Germinal center (tissue), 1 donor: ENCODE results near the gene PTPRM.
A peak's percentile ranks its signal among the peaks of the same experiment; 100 is the strongest.

Source experiments
- DNase-seq: peaks from one replicate; pipeline ENCODE4 v3.0.0; 2012; ENCODE audit warnings: mixed read lengths, low spot score

PTPRM gene

DNA sequence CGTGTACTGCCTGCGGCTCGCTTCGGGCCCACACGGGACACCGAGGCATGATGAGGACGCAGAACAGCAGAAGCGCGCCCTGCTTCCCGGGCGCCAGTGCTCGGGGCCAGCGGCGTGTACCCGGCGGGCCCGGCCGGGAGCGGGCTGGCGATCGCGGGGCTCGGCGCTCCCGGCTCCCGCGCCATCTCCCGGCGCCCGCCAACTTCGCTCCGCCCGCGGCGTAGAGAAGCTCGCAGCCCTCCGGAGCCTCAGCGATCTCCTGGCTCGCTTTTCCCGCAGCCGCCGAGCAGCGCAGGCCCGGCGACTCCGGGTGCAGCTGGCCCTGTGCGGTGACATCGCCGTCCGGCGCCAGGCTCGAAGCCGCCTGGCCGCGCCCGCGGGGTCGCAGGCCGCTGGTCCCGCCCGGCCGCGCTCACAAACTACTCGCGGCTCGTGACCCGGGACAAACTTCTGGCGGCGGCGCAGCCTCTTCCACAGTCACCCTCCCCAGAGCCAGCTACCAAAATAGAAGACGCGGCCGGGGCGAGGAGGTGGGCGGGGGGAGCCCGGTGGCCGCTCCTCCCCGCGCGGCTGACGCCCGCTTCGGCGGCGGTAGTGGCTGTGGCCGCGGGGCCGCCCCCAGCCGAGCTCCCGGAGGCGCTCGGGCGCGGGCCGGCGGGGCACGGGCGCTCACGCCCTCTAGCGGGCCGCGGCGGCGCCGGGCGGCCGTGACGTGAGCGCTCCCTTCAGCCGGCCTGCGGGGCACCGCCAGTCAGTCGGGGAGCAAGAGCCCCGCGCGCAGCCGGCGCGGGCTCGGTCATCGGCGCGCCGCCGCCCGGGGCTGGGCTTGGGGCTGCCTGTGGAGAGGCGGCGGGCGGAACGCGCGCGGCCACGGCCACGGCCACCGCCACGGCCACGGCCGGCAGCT lies at the start of gene PTPRM:
PTPRM (plus strand) TSS at position 750 of the 907 bp plus-strand sequence. CDS start 503 bp downstream, outside the sequence.
- DNase-seq, result peak; percentile 70

DNA sequence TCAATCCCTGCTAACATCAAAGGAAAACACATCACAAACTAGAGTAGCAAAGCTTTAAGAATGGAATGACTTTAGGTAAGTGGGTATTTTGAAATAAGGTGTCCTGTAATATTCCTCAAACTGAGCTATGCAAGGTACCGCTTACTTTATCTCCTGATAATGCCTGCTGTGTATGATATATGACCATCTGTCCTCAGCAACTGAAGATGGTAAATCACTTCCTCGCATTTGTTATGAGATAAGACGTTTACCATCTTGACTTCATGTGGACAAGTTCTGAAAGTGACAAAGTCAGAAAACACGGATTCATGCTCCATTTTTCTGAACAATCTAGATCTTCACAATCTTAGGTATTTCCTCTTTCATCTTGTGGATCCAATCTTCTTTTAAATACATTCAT lies 49.3 kb upstream of the PTPRM start:
- no peak for DNase-seq

DNA sequence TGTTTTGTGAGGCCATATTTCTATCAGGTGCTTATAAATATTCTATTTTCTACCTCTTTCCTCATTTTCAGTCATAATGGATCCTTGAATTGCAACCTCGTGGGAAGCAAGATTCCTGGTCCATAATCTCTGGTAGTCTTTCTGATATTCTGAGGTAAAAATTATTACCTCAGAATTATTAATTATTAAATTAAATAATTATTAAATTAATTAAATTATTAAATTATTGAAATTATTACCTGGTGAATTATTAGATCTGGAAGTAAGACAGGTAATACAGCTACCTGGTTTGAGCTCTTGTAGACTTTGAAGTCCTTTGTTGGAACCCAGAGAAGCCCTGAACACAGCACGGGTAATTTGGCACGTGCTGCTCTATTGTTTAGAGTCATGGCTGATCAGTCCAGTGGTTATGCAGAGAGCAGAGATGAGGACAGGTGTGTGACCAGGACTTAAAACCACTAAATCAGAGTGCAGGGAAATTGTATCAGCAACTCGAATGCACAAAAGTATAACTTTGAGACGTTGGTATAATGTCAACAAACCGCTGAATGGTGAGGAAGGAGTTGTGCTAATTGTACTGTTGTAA lies 46.8 kb upstream of the PTPRM start:
- no peak for DNase-seq

DNA sequence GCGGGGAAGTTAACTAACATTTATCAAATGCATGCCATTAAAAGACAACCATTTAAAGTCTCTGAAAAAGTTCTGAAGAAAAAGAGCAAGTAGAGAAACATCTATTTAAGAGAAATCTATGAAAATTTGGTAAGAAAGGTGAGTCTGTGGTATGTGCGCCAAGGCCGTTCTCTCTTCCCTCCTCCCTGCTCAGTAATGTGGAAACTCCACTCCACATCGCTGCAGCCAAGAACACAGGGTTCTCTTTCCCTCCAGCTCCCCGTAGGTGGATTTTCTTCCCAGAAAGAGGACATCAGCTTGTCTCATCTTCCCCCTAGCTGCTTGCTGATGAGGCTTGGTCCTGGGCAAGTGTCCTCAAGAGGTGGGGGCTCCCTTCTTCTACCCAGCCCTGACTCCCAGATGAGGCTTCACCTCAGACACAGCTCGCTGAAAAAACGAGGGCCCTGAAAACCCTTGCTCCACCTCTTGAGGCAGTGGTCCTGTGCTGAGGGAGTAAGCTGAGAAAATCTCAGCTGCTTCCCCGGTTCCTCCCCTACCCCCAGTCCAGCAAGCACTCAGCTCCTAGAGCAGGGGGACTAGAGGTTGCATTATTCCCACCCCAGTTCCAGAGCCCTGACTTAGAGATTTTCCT lies 45.8 kb upstream of the PTPRM start:
- DNase-seq, result no peak

DNA sequence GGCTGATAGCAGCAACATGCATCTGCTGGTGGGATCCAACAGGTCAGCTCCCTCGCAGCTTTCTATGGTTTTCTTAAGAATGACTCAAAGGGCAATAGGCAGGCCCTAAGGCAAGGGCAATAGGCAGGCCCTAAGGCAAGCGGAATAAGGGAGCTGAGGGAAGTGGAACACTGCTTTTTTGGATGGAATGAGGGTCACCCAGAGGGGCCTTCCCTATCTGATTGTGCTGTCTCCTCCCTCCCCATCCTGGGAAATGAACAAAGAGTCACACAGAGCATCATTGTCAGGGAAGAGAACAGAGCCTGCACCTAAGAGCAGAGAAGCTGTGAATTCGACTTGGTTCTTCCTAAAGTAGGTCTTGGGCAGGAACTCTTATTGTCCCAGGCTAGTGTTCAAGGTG lies 43.3 kb upstream of the PTPRM start:
- DNase-seq, result no peak

DNA sequence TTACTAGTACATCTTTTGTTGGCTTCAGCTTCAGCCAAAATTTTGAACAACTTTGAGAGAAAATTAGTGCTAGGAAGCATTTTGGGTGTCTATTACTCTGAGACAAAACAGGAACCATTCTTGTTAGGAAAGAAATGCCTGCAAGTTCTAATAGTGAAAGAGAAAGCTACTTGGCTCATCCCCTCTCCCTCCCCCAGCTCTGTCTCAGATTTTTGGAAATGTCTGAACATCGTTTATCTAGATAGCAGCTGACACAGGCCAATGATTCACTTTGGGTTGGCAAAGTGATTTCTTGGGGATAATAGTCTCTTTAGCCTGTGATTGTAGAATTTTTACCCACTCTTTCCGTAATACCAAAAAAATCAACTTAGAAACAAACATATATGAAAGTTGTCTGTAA lies 42.3 kb upstream of the PTPRM start:
- no peak for DNase-seq

DNA sequence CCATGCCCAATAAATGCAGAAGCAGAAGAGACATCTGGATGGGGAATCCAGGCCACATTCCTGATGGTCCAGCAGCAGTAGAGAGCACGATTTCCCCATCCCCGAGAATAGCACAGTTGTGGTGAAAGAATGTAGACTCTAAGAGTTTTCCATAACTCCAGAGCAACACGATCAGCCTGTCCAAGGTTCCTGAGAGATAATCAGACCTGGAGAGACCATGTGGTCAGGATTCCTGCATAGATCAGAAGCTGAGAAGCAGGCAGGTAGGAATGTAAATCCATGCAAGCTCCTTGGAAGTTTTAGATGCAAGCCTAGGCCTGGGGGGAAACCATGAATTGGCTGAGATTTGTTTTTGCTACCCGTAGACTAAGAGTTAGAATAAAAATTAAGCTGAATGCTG lies 34.2 kb upstream of the PTPRM start:
- no peak for DNase-seq

DNA sequence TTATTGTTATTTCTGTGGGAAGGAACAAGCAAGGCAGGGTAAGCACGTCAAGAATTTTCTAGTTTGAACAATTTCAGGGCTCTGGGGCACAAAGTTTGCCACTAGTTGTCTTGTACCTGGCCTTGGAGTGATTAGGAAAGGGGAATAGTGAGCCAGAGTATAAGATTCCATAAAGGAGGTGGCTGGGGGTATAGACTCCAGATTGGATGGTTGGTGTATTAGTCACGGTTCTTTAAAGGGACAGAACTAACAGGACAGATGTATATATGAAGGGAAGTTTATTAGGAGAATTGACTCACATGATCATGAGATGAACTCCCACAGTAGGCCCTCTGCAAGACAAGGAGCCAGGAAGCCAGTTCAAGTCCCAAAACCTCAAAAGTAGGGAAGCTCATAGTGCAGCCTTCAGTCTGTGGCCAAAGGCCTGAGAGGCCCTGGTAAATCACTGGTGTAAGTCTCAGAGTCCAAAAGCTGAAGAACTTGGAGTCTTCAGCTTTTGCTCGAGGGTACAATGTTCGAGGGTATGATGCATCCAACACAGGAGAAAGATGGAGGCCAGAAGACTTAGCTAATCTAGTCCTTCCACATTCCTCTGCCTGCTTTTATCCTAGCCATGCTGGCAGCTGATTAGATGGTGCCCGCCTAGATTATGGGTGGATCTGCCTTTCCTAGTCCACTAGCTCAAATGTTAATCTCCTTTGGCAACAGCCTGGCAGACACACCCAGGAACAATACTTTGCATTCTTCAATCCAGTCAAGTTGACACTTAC lies 31.5 kb upstream of the PTPRM start:
- no peak for DNase-seq

DNA sequence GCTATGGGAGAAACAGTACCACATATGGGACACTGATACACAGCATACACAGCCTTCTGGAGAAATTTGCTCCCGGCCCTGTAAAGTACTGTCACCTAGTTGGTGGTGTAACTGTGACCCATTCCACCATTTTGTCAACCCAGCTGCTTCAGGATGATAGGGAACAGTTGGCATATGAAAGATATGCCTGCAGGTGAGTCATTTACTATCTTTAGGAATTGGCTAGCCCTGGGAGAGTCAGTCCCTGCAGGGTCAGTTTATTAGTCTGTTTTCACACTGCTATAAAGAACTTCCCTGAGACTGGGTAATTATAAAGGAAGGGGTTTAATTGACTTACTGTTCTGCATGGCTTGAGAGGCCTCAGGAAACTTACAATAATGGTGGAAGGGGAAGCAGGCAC lies 30.0 kb upstream of the PTPRM start:
- DNase-seq, result no peak

DNA sequence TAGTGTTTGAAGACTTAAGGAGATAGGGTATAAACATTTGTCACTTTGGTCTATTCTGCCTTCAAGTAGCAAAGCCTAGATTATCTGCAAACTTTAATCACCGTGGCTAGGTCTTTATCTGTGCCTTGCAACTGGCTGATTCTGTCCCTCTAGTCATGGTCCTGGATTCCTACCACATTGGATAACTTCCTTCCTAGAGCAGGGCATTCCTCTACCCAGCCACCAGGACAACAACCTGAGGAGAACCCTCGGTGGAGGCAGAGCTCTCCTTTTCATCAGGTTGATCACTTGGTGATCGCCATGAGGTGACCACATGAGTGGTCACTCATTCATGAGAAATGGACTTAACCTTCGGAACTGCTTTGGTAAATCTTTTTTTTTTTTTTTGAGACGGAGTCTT lies 25.3 kb upstream of the PTPRM start:
- no peak for DNase-seq

DNA sequence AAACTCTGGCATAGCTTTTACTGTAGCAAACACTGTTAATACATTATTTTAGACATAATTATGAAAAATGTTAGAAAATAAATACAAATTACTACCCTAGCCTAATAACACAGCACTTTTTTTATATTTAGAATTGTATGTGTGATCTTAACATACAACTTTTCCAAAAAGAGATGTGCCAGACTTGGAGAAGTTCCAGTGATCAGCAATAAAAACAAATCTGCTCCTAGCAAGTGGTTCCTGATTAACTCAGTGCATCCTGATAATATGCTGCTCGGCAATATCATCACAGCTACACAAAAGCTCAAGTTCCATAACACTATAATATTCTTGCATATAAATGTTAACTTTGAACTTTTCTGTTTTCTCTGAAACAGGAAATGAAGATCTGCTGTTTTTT lies 22.4 kb upstream of the PTPRM start:
- DNase-seq, result no peak

DNA sequence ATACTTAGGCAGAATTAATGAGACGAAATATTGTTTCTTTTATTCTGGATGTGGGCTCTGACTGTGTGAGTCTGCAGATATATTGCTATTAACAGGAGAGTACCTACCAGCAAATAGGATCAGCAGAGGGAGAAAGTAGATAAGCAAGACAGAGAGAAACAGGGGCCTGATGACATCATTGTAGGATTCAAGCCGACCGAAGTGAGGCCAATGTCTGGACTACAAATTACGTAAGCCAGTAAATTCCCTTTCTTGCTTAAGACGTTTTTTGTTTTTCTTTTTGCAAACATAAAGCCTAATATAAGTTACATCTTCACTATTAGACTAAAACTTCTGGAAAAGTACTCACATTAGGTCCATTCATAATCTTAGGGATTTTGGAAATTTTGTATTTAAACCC lies 21.4 kb upstream of the PTPRM start:
- no peak for DNase-seq

DNA sequence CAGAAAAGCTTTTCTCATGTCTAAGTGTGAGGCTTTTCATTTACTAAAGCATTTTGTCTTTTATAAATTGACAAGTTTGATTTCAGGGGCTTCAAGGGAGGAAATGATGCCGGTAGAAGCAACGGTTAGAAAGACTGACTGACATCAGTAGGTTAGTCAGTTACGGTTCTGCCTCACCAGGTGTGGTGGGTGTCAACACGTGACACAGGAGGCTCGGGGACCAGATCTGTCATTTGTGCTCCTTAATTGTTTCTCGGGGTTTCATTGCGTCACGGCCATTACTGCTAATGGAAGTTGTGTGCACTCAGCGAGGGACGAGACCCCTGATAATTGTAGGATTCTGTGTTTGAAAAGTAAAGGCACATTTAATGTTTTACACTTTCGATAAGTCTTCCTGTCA lies 18.9 kb upstream of the PTPRM start:
- DNase-seq, result no peak

DNA sequence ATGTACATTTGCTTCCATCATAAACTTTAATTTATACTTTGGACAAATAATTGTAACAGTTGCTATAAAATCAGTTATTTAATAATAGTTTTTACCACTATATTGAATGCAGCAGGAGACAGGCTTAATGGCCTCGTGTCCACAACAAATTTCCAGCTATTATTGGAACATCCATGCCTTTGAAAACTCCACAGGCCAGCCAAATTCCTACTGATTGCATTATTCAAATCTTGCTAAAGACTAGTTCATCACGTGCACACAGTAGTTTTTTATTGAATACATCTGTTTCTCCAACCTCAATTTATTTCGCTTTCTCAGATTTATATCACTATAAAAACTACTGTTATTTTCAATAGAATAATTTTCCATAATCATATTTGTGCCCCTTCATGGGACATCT lies 18.4 kb upstream of the PTPRM start:
- DNase-seq, result no peak

DNA sequence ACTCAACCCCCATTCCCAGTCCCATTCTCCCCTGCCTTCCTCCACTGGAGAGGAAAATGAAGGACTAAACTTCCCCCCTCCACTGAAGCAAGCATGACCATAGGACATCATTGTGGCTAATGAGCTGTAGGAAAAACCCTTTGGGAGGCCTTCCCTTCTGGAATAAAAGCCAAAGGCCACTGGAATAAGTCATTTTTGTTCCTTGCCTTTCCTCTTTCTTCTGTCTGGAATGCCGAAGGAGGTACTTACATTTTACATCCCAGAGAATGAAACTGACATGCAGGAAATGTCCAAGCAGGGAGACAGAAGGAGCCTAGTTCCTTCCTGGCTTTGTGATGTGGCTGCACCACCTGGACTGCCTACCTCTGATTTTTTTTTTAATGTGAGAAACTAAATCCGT lies 9.1 kb upstream of the PTPRM start:
- DNase-seq, result no peak

DNA sequence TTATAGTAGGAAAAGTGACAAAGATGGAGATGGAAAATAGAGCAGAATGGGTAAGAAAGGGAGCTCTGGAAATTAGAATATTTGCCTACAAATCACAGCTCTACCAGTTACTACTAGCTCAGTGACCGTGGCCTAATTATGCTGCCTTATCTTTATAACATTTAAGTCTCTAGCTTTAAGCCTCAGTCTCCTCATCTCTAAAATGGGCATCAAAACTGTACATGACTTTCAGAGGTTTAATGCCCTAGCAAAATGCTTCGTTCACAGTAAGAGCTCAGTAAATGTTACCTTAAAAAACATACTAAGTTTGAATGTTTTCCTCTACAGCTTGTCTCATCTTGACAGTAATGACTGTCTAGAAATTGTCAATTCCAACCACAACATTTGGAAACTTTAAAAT lies 8.3 kb upstream of the PTPRM start:
- DNase-seq, result no peak

DNA sequence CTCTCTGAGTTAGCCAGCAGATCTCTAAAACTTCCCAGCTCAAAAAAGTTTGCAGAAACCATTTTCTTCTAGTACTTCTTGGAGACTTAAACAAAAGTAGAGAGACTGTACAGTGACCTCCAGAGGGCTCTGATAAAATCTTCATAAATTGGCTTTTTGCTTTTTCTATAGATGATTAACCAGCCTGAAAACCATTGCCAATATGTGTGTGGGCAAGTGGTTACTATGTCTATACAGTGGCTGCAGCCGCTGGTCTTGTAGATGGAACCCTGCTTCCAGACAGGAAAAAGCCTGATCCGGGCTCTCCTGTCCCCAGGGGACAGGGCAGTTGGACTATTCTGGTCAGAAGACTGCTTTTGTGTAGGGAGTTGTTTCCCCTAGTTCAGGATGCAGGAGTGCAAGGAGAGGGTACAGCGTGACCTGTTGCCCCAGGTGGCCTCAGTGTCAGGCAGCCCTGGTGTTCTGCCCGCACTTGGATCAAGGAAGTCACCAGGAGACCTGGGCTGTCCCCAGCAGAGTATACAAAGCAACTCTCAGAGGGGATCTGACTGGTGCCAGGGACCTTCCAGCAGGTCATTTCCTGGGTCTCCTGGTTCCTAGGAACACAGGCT lies 7.3 kb upstream of the PTPRM start:
- DNase-seq, result no peak

DNA sequence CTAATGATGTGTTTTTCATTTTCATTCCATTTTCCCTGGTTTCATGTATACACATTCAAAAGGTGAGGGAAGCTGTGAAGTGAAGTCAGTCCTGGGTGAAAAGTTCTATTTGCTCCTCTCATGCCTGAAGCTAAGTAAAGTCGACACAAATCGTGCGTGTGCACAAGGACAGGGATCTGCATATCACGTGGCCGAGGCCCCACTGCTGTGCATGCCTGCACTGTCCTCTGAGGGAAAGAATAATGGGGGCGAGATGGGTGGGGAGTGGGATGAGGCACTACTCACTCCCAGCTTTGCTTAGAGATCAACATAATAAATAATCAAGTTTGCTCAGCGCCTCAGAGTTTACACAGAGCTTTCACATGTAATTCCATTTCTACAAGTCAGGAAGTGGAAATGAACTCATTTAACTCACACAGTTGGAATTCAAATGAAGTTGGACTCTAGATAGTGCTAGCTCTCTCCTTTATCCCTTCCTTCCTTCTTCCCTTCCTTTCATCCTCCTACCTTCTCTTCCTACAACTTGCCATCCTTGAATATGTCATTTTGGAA lies 5.1 kb upstream of the PTPRM start:
- no peak for DNase-seq

DNA sequence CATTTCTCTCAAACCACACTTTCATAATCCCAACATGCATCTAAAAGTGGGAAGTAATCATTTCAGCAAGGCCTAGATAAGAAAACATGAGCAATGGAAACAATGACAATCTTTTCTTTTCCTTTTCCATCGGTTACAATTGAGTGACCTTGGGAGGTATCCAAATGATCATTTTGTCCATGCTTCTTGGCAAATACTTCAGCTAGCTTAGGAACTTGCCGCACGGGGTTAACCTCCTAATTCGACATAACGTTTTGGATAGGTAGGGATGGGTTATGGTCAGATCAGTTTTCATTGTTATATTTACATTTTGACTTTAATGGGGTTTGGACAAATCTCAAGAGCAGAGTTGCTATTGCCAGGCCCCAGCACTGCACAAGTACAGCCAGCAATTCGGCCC lies 4.6 kb upstream of the PTPRM start:
- DNase-seq, result no peak

DNA sequence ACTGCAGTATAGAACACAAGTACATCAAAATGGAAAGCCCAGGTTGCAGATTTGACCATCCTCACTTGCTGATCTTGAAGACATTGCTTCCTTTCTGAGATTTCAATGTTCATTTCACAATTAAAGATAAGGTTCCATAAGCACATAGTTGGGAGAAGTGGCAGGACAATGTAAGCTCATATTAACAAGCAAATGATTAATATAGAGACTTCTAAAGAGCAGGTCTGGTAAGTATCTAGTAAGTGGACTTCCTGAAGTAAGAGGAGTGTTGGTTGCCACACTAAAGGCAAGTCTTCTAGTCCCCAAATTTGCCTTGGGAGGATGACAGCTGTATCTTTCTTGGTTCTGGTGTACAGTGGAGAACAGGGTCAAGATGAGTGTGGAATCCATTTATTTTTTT lies 1.4 kb upstream of the PTPRM start:
- DNase-seq, result no peak

DNA sequence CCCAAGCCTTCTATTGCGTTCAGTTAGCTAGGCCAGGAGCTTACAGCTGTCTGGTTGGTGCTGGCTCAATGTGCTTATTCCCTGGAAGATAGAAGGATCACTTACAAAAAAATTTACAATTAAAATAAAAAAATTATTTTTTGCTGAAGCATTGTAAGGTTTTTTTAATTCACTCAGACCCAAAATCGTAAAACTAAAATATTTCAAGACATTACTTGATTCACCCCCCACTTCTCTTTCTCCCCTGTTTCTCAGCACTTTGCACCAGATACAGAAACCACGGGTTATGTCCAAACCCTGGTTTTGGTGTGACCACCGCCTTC lies 911 bp upstream of the PTPRM start:
- DNase-seq, result no peak
